Upper lobe of left lung (tissue), 4 donors: ENCODE results near the gene FKBP5.

ENCODE experiments used
- POLR2AphosphoS5 ChIP-seq, 2 donors: sonication (generic); formaldehyde crosslinking; IDR thresholded peaks; one replicate each; pipeline ENCODE4 v1.5.1; 2017; ENCODE audit warnings: antibody characterized with exemption in 2 of 2
- TF ChIP-seq, protein P1 (sequence below), 6 experiments: fragments of 450-650 bp in 4 of 6; fragments of 200-600 bp in 2 of 6; sonication (generic) in 2 of 6; IDR thresholded peaks; one replicate each; pipeline ENCODE4 v1.5.1; 2016 to 2019; ENCODE audit warnings: antibody characterized with exemption in 6 of 6

GRCh38 chr6:35586542-35586941 lies 102.2 kb downstream of the FKBP5 start:
- TF ChIP-seq, protein P1, sequence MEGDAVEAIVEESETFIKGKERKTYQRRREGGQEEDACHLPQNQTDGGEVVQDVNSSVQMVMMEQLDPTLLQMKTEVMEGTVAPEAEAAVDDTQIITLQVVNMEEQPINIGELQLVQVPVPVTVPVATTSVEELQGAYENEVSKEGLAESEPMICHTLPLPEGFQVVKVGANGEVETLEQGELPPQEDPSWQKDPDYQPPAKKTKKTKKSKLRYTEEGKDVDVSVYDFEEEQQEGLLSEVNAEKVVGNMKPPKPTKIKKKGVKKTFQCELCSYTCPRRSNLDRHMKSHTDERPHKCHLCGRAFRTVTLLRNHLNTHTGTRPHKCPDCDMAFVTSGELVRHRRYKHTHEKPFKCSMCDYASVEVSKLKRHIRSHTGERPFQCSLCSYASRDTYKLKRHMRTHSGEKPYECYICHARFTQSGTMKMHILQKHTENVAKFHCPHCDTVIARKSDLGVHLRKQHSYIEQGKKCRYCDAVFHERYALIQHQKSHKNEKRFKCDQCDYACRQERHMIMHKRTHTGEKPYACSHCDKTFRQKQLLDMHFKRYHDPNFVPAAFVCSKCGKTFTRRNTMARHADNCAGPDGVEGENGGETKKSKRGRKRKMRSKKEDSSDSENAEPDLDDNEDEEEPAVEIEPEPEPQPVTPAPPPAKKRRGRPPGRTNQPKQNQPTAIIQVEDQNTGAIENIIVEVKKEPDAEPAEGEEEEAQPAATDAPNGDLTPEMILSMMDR (IDR thresholded peaks at IDR 0.05): no peak
- no peak for TF ChIP-seq POLR2AphosphoS5 (IDR thresholded peaks at IDR 0.05)
